SK-N-SH (cell line): Measurements from ENCODE around the gene ADCY5. TPM values are rescaled to one million over a fixed set of nuclear protein-coding genes. Genes with fewer than 3 reads are reported as not detected.

Experiments used
- CTCF ChIA-PET: fragments of 300-600, 350-600 bp; formaldehyde crosslinking; extraction: SDS; loops from one replicate; lab custom pipeline; 2021; lab: Yijun Ruan, JAX
- POLR2A ChIA-PET: fragments of 350-600 bp; sonication (Branson Sonifier 250); formaldehyde crosslinking; extraction: SDS; loops from one replicate; lab custom pipeline; 2020; ENCODE audit warnings: antibody characterized with exemption, inconsistent platforms; lab: Yijun Ruan, JAX
- DNase-seq: peaks from one replicate; pipeline ENCODE4 v3.0.0; 2012
- H2AFZ ChIP-seq: fragments of 200-600 bp; sonication (generic); 2 replicates; pipeline ENCODE4 v1.8.1; 2016; ENCODE audit warnings: antibody characterized with exemption, mild to moderate bottlenecking, low read depth
- H3F3A ChIP-seq: fragments of 200-600 bp; sonication (generic); replicated peaks from 2 replicates; pipeline ENCODE3; 2016; ENCODE audit warnings: antibody characterized with exemption, mild to moderate bottlenecking; ENCODE audit not compliant: insufficient read depth
- H3K27ac ChIP-seq, 2 experiments: fragments of 200-500 bp in 1 of 2; fragments of 200-600 bp in 1 of 2; sonication (Bioruptor generic) in 1 of 2; sonication (generic), shearing (Covaris generic) in 1 of 2; 2 replicates each; pipeline versions ENCODE4 v1.5.1 to v1.6.1; 2014 to 2016; ENCODE audit warnings: low read depth in 2 of 2, inconsistent platforms in 1 of 2, low read length in 1 of 2, mild to moderate bottlenecking in 1 of 2, mixed read lengths in 1 of 2
- H3K27me3 ChIP-seq: fragments of 200-600 bp; sonication (generic), shearing (Covaris generic); 2 replicates; pipeline ENCODE4 v1.6.1; 2016; ENCODE audit warnings: mixed run types; ENCODE audit not compliant: insufficient read depth
- H3K36me3 ChIP-seq, 2 experiments: fragments of 200-500 bp in 1 of 2; fragments of 200-600 bp in 1 of 2; sonication (Bioruptor generic) in 1 of 2; sonication (generic) in 1 of 2; replicated peaks in 1 of 2; 2 replicates each; pipeline versions ENCODE3 to v1.5.1; 2014 to 2016; ENCODE audit warnings: low read length in 1 of 2, mild to moderate bottlenecking in 1 of 2; ENCODE audit not compliant: insufficient read depth in 2 of 2, control insufficient read depth in 1 of 2
- H3K4me1 ChIP-seq, 2 experiments: fragments of 200-500 bp in 1 of 2; fragments of 200-600 bp in 1 of 2; sonication (Bioruptor generic) in 1 of 2; sonication (generic), shearing (Covaris generic) in 1 of 2; 2 replicates each; pipeline versions ENCODE4 v1.5.1 to v1.6.1; 2014 to 2016; ENCODE audit warnings: low read depth in 1 of 2, low read length in 1 of 2, mixed run types in 1 of 2; ENCODE audit not compliant: insufficient read depth in 2 of 2, control insufficient read depth in 1 of 2
- H3K4me2 ChIP-seq: fragments of 200-600 bp; sonication (generic), shearing (Covaris generic); 2 replicates; pipeline ENCODE4 v1.6.1; 2017; ENCODE audit warnings: mixed run types
- H3K4me3 ChIP-seq, 2 experiments: fragments of 200-500 bp in 1 of 2; fragments of 200-600 bp in 1 of 2; sonication (Bioruptor generic) in 1 of 2; sonication (generic), shearing (Covaris generic) in 1 of 2; 2 replicates each; pipeline versions ENCODE4 v1.5.1 to v1.8.1; 2014 to 2016; ENCODE audit warnings: low read depth in 2 of 2, inconsistent platforms in 1 of 2, low read length in 1 of 2, mild to moderate bottlenecking in 1 of 2, mixed read lengths in 1 of 2, moderate library complexity in 1 of 2
- H3K79me2 ChIP-seq: fragments of 200-600 bp; sonication (generic); 2 replicates; pipeline ENCODE4 v1.8.1; 2017; ENCODE audit warnings: mild to moderate bottlenecking; ENCODE audit not compliant: insufficient read depth
- H3K9ac ChIP-seq: fragments of 200-600 bp; sonication (generic); 2 replicates; pipeline ENCODE4 v1.6.1; 2017; ENCODE audit warnings: mixed run types
- H3K9me2 ChIP-seq: fragments of 200-600 bp; sonication (generic); 2 replicates; pipeline ENCODE4 v1.6.1; 2017; ENCODE audit warnings: mixed run types
- H3K9me3 ChIP-seq: fragments of 200-600 bp; sonication (generic); 2 replicates; pipeline ENCODE4 v1.6.1; 2017; ENCODE audit warnings: mixed run types, mild to moderate bottlenecking, moderate library complexity
- H4K20me1 ChIP-seq: fragments of 200-600 bp; sonication (generic); 2 replicates; pipeline ENCODE4 v1.6.1; 2017; ENCODE audit warnings: mild to moderate bottlenecking, mixed run types; ENCODE audit not compliant: insufficient read depth
- CHD2 ChIP-seq: fragments of 150-350 bp; IDR thresholded peaks from 2 replicates; pipeline ENCODE4 v1.6.1; 2018; ENCODE audit warnings: low read length; ENCODE audit not compliant: partially characterized antibody
- CTCF ChIP-seq: fragments of 200-600 bp; sonication (generic); IDR thresholded peaks from 2 replicates; pipeline ENCODE4 v1.6.1; 2017; ENCODE audit warnings: antibody characterized with exemption, mild to moderate bottlenecking, moderate library complexity
- ELF1 ChIP-seq: IDR thresholded peaks from 2 replicates; pipeline ENCODE4 v1.4.0; 2012
- EP300 ChIP-seq, 2 experiments: IDR thresholded peaks; 2 replicates each; pipeline versions ENCODE4 v1.4.0 to v1.6.1; 2012; ENCODE audit warnings: borderline replicate concordance in 1 of 2, low read depth in 1 of 2, low read length in 1 of 2
- FOSL2 ChIP-seq: IDR thresholded peaks from 2 replicates; pipeline ENCODE4 v1.4.0; 2012; ENCODE audit warnings: low read depth, mild to moderate bottlenecking, moderate library complexity, borderline replicate concordance
- FOXJ3 ChIP-seq: sonication (generic); formaldehyde crosslinking; IDR thresholded peaks from 2 replicates; pipeline ENCODE4 v1.5.1; 2020; ENCODE audit warnings: mild to moderate bottlenecking, missing genetic modification reagents
- FOXM1 ChIP-seq: IDR thresholded peaks from 2 replicates; pipeline ENCODE4 v1.4.0; 2012; ENCODE audit warnings: low read depth, mild to moderate bottlenecking
- GATA2 ChIP-seq: sonication (generic); formaldehyde crosslinking; IDR thresholded peaks from 2 replicates; pipeline ENCODE4 v1.5.0; 2020; ENCODE audit warnings: mild to moderate bottlenecking, missing genetic modification reagents
- MEF2A ChIP-seq: IDR thresholded peaks from 2 replicates; pipeline ENCODE4 v1.4.0; 2012; ENCODE audit warnings: low read depth, borderline replicate concordance
- NFIC ChIP-seq: IDR thresholded peaks from 2 replicates; pipeline ENCODE4 v1.4.0; 2012; ENCODE audit warnings: borderline replicate concordance
- NRF1 ChIP-seq: IDR thresholded peaks from 2 replicates; pipeline ENCODE4 v1.6.1; 2012; ENCODE audit warnings: low read depth, mild to moderate bottlenecking, low read length
- PBX3 ChIP-seq: IDR thresholded peaks from 2 replicates; pipeline ENCODE4; 2012
- POLR2AphosphoS5 ChIP-seq: IDR thresholded peaks from 2 replicates; pipeline ENCODE4 v1.6.1; 2012; ENCODE audit warnings: low read depth, low read length
- RCOR1 ChIP-seq: fragments of 150-350 bp; IDR thresholded peaks from 2 replicates; pipeline ENCODE4 v1.6.1; 2017; ENCODE audit warnings: antibody characterized with exemption, low read length
- REST ChIP-seq: IDR thresholded peaks from 2 replicates; pipeline ENCODE4 v1.6.1; 2012; ENCODE audit warnings: mild to moderate bottlenecking, low read depth, low read length, moderate library complexity
- RXRA ChIP-seq: IDR thresholded peaks from 2 replicates; pipeline ENCODE4 v1.4.0; 2012; ENCODE audit warnings: low read depth, mild to moderate bottlenecking, borderline replicate concordance
- TCF12 ChIP-seq: IDR thresholded peaks from 2 replicates; pipeline ENCODE4 v1.4.0; 2012
- USF1 ChIP-seq: IDR thresholded peaks from 2 replicates; pipeline ENCODE4 v1.4.0; 2012; ENCODE audit warnings: low read depth, borderline replicate concordance
- YY1 ChIP-seq: IDR thresholded peaks from 2 replicates; pipeline ENCODE4 v1.4.0; 2012; ENCODE audit warnings: low read depth, mild to moderate bottlenecking
- WGBS: methylation state at CpG from one replicate; pipeline ENCODE4 v1.1.6; 2017; ENCODE audit warnings: low lambda C conversion rate; 5-methylcytosine and 5-hydroxymethylcytosine counted together
- polyA plus RNA-seq, 3 experiments: library from polyadenylated mRNA; depleted of rRNA; stranded (reverse); fragments of >200 nt; gene quantifications; 2 replicates each; pipeline ENCODE4 v1.2.3, GENCODE V29; 2012

The ADCY5 gene
- polyA plus RNA-seq, 1 of the 3 experiments (the other 2 are of a cell fraction): 0.21 TPM

- no peaks in the 10 kb centered on the region for H3K9me3 ChIP-seq
- no peak overlapping the region for H3K4me3 ChIP-seq
- ChIA-PET POLR2A (no interaction called here), CTCF (interaction anchor here (0.5 to 0.9 kb wide), 2 partner anchors 18 to 211 kb away, joined by 3 to 4 read pairs; no protein-coding TSS in a partner anchor)
- no peak overlapping the region for H3K27ac ChIP-seq
- H3K36me3 ChIP-seq: no peaks in the 10 kb centered on the region
- peaks cover 40% of the 10 kb centered on the region for H3K27me3 ChIP-seq
- H3F3A ChIP-seq: no peaks in the 10 kb centered on the region
- no peak overlapping the region for H3K9ac ChIP-seq
- no peak for DNase-seq
- WGBS: 53% methylated on average over 8 of the region's 15 CpGs
- no peaks in the 10 kb centered on the region for H3K79me2 ChIP-seq
- H2AFZ ChIP-seq: no peak overlapping the region
- H3K4me2 ChIP-seq: no peak overlapping the region
- H3K4me1 ChIP-seq: peaks cover 0 to 2% of the 10 kb centered on the region in 2 experiments; a peak in 1 of 4 replicates
- peaks cover 10% of the 10 kb centered on the region; the same call in 1 of the 2 replicates for H4K20me1 ChIP-seq
- TF ChIP-seq REST (no peak), FOSL2 (no peak), PBX3 (no peak), ELF1 (no peak)
- no peaks in the 10 kb centered on the region for H3K9me2 ChIP-seq
Observed at GRCh38 chr3:123347691-123348264, 101.1 kb downstream of the ADCY5 start.

GRCh38 chr3:123347205-123347604 lies 101.7 kb downstream of the ADCY5 start:
- H2AFZ ChIP-seq: no peak overlapping the region
- 61% methylated on average over 3 of the region's 4 CpGs for WGBS
- H3F3A ChIP-seq: no peaks in the 10 kb centered on the region
- ChIA-PET CTCF (interaction anchor here (0.5 to 1.6 kb wide), 3 partner anchors 19 to 212 kb away, joined by 3 to 4 read pairs (median 4); no protein-coding TSS in a partner anchor), POLR2A (no interaction called here)
- H3K36me3 ChIP-seq: no peaks in the 10 kb centered on the region
- H3K4me1 ChIP-seq: peaks cover 0 to 2% of the 10 kb centered on the region in 2 experiments; a peak in 1 of 4 replicates
- H3K79me2 ChIP-seq: no peaks in the 10 kb centered on the region
- H3K4me3 ChIP-seq: no peak overlapping the region
- H3K9me2 ChIP-seq: no peaks in the 10 kb centered on the region
- peaks cover 10% of the 10 kb centered on the region; the same call in 1 of the 2 replicates for H4K20me1 ChIP-seq
- no peaks in the 10 kb centered on the region for H3K9me3 ChIP-seq
- no peak overlapping the region for H3K4me2 ChIP-seq
- peaks cover 46% of the 10 kb centered on the region for H3K27me3 ChIP-seq
- H3K9ac ChIP-seq: no peak overlapping the region
- H3K27ac ChIP-seq: no peak overlapping the region
- DNase-seq: no peak
- TF ChIP-seq EP300 (IDR thresholded peaks at IDR 0.05; ENCODE audit: borderline replicate concordance in 1 of 2, low read depth in 1 of 2, low read length in 1 of 2): no peak
- TF ChIP-seq USF1: no peak
- no peak for TF ChIP-seq CTCF
- TF ChIP-seq GATA2: no peak
- TF ChIP-seq RCOR1: no peak
- TF ChIP-seq TCF12: no peak
- TF ChIP-seq MEF2A: no peak
- no peak for TF ChIP-seq CHD2
- no peak for TF ChIP-seq FOXJ3
- TF ChIP-seq NRF1: no peak
- no peak for TF ChIP-seq YY1
- no peak for TF ChIP-seq POLR2AphosphoS5
- TF ChIP-seq FOSL2: no peak
- no peak for TF ChIP-seq FOXM1
- TF ChIP-seq RXRA: no peak
- TF ChIP-seq NFIC: no peak
